ENCODE data around the gene TOX3.

Gene TOX3

GRCh38 chr16:52515068-52515671 is 31.8 kb downstream of the TOX3 start:
- TF ChIP-seq CTCF (IDR thresholded peaks at IDR 0.05; ENCODE audit: low read depth, low read length) = no peak
- no peak for DNase-seq (ENCODE audit: low read depth in 2 of 2)
- H3K4me3 ChIP-seq (replicated peaks in 1 of 2; ENCODE audit: low read depth in 2 of 2, low read length in 2 of 2) = no peak overlapping the region

GRCh38 chr16:52512297-52512987 is 34.5 kb downstream of the TOX3 start:
- no peak for TF ChIP-seq CTCF (IDR thresholded peaks at IDR 0.05; ENCODE audit: low read depth, low read length)
- DNase-seq (ENCODE audit: low read depth in 2 of 2) = no peak
- no peak overlapping the region for H3K4me3 ChIP-seq (replicated peaks in 1 of 2; ENCODE audit: low read depth in 2 of 2, low read length in 2 of 2)

- H3K4me3 ChIP-seq (replicated peaks in 1 of 2; ENCODE audit: low read depth in 2 of 2, low read length in 2 of 2) = no peak overlapping the region
- no peak for DNase-seq (ENCODE audit: low read depth in 2 of 2)
- no peak for TF ChIP-seq CTCF (IDR thresholded peaks at IDR 0.05; ENCODE audit: low read depth, low read length)
Measured at GRCh38 chr16:52501746-52502145, 45.2 kb downstream of the TOX3 start.

GRCh38 chr16:52500963-52501362 is 46.0 kb downstream of the TOX3 start:
- TF ChIP-seq CTCF (IDR thresholded peaks at IDR 0.05; ENCODE audit: low read depth, low read length) = no peak
- no peak overlapping the region for H3K4me3 ChIP-seq (replicated peaks in 1 of 2; ENCODE audit: low read depth in 2 of 2, low read length in 2 of 2)
- DNase-seq (ENCODE audit: low read depth in 2 of 2) = no peak

GRCh38 chr16:52499060-52499440 is 47.9 kb downstream of the TOX3 start:
- DNase-seq (ENCODE audit: low read depth in 2 of 2) = no peak
- no peak for TF ChIP-seq CTCF (IDR thresholded peaks at IDR 0.05; ENCODE audit: low read depth, low read length)
- H3K4me3 ChIP-seq (replicated peaks in 1 of 2; ENCODE audit: low read depth in 2 of 2, low read length in 2 of 2) = no peak overlapping the region

GRCh38 chr16:52498328-52499059 is 48.4 kb downstream of the TOX3 start:
- TF ChIP-seq CTCF (IDR thresholded peaks at IDR 0.05; ENCODE audit: low read depth, low read length) = no peak

More at GRCh38 chr16:52498328-52499059, 48.4 kb downstream of the TOX3 start:
- no peak for DNase-seq (ENCODE audit: low read depth in 2 of 2)
- no peak overlapping the region for H3K4me3 ChIP-seq (replicated peaks in 1 of 2; ENCODE audit: low read depth in 2 of 2, low read length in 2 of 2)
